GM20000 (cell line): ENCODE data around the gene ZMAT5.

Experiments used
- DNase-seq: peaks from one replicate; pipeline ENCODE4 v3.0.0; 2012; ENCODE audit warnings: low spot score
- TF ChIP-seq, protein P1 (sequence below): IDR thresholded peaks from 2 replicates; pipeline ENCODE4 v1.5.1; 2012; ENCODE audit warnings: mild to moderate bottlenecking, control low read depth; ENCODE audit errors: extremely low read depth, missing control alignments

Gene ZMAT5

DNA sequence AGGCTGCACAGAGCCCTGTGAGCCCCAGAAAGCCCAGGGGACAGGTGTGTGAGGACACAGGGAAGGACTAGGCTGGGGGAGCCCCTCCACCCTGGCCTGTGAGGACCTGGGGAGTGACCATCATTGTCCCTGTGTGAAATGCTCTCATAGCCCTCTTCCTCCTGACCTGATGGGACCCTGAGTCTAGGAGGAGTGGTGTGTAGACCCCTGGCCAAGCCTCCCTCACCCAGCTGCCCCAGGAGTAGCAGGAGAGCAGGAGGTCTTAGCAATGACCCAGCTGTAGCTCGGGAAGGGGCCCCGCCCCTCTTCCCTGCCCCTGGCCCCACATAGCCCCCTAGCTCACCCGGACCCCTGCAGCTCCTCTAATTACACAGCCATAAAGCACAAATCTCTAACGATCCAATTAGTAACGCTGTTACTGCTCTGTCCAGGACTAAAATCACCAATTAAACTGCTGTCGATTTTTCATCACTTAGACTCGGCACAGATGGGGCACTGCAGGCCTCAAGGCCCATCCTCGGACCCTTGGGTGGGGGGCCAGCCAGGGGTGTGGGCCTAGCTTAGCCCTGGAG lies 53.6 kb downstream of the ZMAT5 start:
- no peak for DNase-seq
- TF ChIP-seq, protein P1, sequence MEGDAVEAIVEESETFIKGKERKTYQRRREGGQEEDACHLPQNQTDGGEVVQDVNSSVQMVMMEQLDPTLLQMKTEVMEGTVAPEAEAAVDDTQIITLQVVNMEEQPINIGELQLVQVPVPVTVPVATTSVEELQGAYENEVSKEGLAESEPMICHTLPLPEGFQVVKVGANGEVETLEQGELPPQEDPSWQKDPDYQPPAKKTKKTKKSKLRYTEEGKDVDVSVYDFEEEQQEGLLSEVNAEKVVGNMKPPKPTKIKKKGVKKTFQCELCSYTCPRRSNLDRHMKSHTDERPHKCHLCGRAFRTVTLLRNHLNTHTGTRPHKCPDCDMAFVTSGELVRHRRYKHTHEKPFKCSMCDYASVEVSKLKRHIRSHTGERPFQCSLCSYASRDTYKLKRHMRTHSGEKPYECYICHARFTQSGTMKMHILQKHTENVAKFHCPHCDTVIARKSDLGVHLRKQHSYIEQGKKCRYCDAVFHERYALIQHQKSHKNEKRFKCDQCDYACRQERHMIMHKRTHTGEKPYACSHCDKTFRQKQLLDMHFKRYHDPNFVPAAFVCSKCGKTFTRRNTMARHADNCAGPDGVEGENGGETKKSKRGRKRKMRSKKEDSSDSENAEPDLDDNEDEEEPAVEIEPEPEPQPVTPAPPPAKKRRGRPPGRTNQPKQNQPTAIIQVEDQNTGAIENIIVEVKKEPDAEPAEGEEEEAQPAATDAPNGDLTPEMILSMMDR = no peak

DNA sequence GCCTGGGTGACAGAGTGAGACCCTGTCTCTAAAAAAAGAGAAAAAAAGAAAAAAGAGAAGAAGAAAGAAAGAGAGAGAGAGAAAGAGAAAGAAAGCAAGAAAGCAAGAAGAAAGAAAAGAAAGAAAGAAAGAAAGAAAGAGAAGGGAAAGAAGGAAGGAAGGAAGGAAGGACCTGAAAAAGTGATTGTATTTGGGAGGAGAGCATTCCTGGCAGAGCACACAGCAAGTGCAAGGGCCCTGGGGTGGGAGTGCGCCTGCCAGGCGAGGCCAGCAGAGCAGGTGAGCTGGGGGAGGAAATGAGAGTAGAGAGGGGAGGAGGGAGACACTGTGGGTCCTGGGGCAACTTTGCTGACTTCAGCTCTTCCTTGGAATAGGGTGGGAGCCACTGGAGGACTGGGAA lies 54.7 kb downstream of the ZMAT5 start:
- TF ChIP-seq, protein P1 = no peak
- DNase-seq = no peak

DNA sequence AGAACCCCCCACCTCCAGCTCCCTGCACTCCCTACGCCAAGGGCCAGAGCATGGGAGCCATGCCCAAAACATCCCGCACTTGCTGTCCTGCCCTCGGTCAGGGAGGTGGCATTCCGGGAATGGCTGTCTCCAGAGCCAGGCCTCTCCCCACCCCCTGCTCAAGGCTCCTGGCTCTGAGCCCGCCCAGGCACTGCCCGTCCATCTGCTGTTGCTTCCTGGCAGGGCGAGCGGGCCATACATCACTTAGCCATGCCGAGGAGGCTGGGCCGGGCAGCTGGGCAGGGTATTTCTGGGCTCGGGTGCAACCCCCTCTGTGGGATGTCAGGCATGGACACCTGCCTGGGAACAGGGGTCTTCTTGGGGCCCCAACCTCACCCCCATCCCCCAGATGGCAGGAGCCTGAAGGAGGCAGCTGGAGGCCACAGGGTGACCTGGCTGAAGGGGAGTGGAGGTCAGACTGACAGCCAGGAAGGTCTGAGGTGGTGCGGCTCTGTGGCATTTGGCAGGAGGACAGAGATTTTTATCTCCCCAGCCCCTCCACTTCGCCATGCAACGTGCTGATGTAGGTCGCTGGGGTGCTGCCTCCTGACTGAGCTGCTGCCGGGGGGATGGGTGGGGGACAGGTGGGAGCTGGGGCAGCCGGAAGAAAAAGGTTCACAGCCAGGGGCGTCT lies 55.7 kb downstream of the ZMAT5 start:
- DNase-seq = no peak
- TF ChIP-seq, protein P1 = no peak

DNA sequence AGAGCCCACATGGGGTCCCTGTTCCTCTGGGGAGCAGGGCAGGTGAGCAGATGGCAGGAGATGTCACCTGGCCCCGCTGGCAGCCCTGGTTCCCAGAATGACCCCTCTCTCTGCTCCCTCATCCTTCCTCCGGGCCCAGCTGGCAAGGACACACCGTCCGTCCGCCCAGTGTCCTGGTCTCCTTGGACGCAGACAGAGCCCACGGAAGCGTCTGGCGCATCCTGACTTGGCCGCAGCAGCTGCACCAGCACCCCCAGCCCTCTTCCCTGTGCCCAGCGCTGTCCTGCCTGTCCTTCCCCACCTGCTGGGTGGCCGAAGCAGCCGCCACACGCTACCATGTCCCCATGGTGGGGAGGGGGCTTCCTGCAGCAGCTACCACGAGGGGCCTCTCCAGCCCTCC lies 56.6 kb downstream of the ZMAT5 start:
- DNase-seq = no peak
- TF ChIP-seq, protein P1 = no peak

DNA sequence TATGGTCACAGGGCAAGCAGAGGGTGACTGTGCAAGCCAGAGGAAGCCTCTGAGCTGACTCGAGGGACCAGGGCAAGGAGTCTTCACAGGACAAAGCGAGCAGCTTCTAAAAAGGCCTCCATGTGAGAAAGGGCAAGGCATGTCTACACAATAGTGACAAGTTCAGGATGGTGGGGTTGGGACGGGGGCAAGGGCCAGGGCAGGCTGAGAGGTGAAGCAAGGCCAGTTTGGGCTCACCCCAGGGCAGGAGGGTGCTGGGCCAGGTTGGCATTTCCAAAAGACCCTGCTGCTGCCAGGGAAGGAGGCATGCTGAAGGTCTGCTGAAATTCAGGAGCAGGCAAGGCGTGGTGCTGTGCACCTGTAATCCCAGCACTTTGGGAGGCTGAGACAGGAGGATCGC lies 59.3 kb downstream of the ZMAT5 start:
- DNase-seq = no peak
- TF ChIP-seq, protein P1 = no peak

DNA sequence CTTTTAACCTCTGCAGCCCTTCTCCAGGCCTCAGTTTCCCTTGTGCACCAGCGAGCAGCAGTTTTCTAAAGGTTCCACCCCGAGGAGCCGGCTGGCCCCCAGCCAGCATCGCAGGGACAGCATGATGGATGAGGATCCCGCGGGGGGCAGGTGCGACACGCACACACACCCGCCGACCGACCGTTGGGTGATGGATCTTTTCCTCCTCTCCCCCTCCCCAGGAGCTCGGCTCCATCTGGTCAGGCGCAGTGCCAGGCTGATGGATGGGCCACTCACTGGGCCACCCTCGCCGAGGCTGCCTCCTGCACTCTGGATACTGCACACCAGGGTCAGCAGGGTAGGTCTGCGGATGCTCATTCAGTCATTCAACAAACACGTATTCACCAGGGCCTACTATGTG lies 59.8 kb downstream of the ZMAT5 start:
- TF ChIP-seq, protein P1 = no peak

DNA sequence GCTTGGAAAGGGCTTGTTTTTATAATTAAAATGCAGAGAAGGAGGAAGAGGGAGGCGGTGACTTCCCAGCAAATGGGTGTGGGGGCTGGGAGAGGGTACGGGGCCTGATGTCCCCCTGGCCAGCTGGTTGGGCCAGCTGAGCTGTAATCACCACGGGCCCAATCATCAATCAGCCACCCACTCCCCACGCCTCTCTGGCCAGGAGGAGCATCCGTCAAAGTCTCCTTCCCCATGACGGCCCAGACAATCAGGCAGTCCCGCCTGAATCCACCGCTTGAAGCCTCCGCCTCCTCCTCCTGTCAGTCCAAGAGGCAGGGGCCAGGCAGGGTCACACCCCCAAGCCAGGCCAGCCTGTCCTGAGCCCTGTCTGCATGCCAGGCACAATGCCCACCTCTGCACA lies 60.3 kb downstream of the ZMAT5 start:
- TF ChIP-seq, protein P1 = no peak
- no peak for DNase-seq

More for the DNA sequence above, 59.8 kb downstream of the ZMAT5 start:
- DNase-seq = no peak
